Transverse colon (tissue), 4 donors: ENCODE measurements around the gene EIF4E1B. TPM values are rescaled to one million over a fixed set of nuclear protein-coding genes. Genes with fewer than 3 reads are reported as not detected.

Experiments used
- DNase-seq: peaks from one replicate; pipeline ENCODE4 v3.0.0-alpha.2; 2019
- H3K27ac ChIP-seq, 4 donors: fragments of 200-600 bp; sonication (generic); 2 replicates each; pipeline ENCODE4 v1.5.1; 2016 to 2018; ENCODE audit warnings: inconsistent platforms in 4 of 4
- H3K27me3 ChIP-seq: fragments of 200-600 bp; sonication (generic); 2 replicates; pipeline ENCODE4 v1.5.1; 2017; ENCODE audit warnings: inconsistent platforms
- H3K36me3 ChIP-seq, 4 donors: fragments of 200-600 bp; sonication (generic); 2 replicates each; pipeline ENCODE4 v1.5.1; 2017 to 2019; ENCODE audit warnings: inconsistent platforms in 4 of 4
- H3K4me1 ChIP-seq, 4 donors: fragments of 200-600 bp; sonication (generic); 2 replicates each; pipeline ENCODE4 v1.5.1; 2017 to 2020; ENCODE audit warnings: inconsistent platforms in 4 of 4
- H3K4me3 ChIP-seq, 4 donors: fragments of 200-600 bp; sonication (generic); 1 replicate in 1 of 4; 2 replicates in 3 of 4; pipeline versions ENCODE4 v1.5.1 to v1.6.1; 2017 to 2019; ENCODE audit warnings: inconsistent platforms in 4 of 4
- H3K9me3 ChIP-seq, 2 donors: fragments of 200-600 bp; sonication (generic); 2 replicates each; pipeline ENCODE4 v1.5.1; 2017 to 2019; ENCODE audit warnings: inconsistent platforms in 2 of 2
- EP300 ChIP-seq: sonication (generic); formaldehyde crosslinking; IDR thresholded peaks from one replicate; pipeline ENCODE4 v1.6.1; 2017; ENCODE audit warnings: antibody characterized with exemption, low read depth
- POLR2A ChIP-seq: fragments of 450-650 bp; IDR thresholded peaks from one replicate; pipeline ENCODE4 v1.6.1; 2016; ENCODE audit warnings: antibody characterized with exemption, mild to moderate bottlenecking, moderate library complexity
- POLR2AphosphoS5 ChIP-seq, 3 donors: sonication (generic); formaldehyde crosslinking; IDR thresholded peaks; one replicate each; pipeline ENCODE4 v1.6.1; 2016; ENCODE audit warnings: antibody characterized with exemption in 3 of 3
- WGBS, 2 donors: methylation state at CpG; one replicate each; pipeline ENCODE4 v1.1.5; 2018; ENCODE audit warnings: low coverage in 1 of 2; 5-methylcytosine and 5-hydroxymethylcytosine counted together
- in situ Hi-C, 4 donors: fragments of 200-750 bp; cut with MboI; loops; one replicate each; pipeline versions ENCODE4 v1.15.0 to v1.15.1; 2017; ENCODE audit warnings: low sequenced_read_pairs in 3 of 4, low pct_ligation_motif_present in 1 of 4, low pct_unique_long_range_greater_than_20kb in 1 of 4
- intact Hi-C: fragments of 100-400 bp; cut with DNase I; formaldehyde crosslinking; loops from one replicate; pipeline ENCODE4 v1.15.1; 2023; ENCODE audit warnings: low total_unique reads
- total RNA-seq, 4 donors: library from RNA; depleted of rRNA; stranded (reverse); fragments of >200 nt; gene quantifications; one replicate each; pipeline ENCODE4 v1.1.0, GENCODE V29; 2016
- TF ChIP-seq, protein P1 (sequence below), 5 experiments: fragments of 200-600 bp in 3 of 5; fragments of 450-650 bp in 2 of 5; sonication (generic) in 3 of 5; IDR thresholded peaks; 1 replicate in 2 of 5; 2 replicates in 3 of 5; pipeline ENCODE4 v1.5.1; 2016 to 2017; ENCODE audit warnings: antibody characterized with exemption in 5 of 5, inconsistent platforms in 3 of 5, mild to moderate bottlenecking in 2 of 5, moderate library complexity in 1 of 5

EIF4E1B gene
- total RNA-seq, 4 donors from 2014 or later, result not detected

DNA sequence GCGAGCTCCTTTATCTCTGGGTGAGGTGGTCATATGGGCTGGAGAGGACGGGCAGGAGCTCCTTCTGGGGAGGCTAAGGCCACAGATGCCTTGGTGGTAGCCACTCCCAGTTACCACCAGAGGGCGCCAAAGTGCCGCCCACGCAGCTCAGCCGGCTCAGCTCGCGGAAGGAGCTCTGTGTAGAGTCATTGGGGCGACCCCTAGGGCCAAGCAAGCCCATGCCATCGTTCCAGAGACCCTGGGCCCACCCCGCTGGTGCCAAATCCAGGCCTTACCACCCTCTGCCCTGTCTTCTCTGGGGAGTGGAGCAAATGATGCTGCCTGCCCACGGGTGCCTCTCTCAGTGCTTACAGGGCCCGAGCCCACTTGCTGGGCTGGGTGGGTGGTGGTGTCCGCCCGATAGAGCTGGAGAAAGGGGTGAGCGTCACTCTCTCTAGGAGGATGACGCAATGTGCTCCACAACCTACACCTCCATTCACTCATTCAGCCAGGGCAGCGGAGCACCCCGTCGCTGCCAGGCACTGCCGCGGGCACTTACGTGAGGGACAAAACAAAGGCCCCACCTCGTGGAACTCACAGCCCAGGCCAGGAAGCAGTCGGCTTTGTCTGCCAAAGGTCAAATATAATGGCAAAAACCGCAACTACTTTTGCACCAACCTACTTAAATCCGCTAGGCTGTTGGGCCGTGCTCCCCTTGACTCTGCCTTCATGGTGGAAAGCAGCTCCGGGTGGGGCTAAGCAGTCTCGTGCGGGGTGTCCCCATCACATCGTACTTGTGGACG, 30.6 kb downstream of the EIF4E1B start:
- Histone ChIP-seq H3K4me3 (no peak overlapping the region), H3K9me3 (no peaks in the 10 kb centered on the region), H3K36me3 (no peaks in the 10 kb centered on the region), H3K27ac (no peak overlapping the region), H3K27me3 (peaks cover 10% of the 10 kb centered on the region), H3K4me1 (peaks cover 0 to 17% (median 12%) of the 10 kb centered on the region in 4 donors)
- peak; percentile 74 for DNase-seq
- WGBS, 2 donors, result 59 to 70% methylated on average over 4 to 29 of the region's 33 CpGs
- TF ChIP-seq, protein P1, sequence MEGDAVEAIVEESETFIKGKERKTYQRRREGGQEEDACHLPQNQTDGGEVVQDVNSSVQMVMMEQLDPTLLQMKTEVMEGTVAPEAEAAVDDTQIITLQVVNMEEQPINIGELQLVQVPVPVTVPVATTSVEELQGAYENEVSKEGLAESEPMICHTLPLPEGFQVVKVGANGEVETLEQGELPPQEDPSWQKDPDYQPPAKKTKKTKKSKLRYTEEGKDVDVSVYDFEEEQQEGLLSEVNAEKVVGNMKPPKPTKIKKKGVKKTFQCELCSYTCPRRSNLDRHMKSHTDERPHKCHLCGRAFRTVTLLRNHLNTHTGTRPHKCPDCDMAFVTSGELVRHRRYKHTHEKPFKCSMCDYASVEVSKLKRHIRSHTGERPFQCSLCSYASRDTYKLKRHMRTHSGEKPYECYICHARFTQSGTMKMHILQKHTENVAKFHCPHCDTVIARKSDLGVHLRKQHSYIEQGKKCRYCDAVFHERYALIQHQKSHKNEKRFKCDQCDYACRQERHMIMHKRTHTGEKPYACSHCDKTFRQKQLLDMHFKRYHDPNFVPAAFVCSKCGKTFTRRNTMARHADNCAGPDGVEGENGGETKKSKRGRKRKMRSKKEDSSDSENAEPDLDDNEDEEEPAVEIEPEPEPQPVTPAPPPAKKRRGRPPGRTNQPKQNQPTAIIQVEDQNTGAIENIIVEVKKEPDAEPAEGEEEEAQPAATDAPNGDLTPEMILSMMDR (IDR thresholded peaks at IDR 0.05), result peak; percentile 86 to 99 (median 97)
- TF ChIP-seq EP300, result no peak
- no peak for TF ChIP-seq POLR2AphosphoS5 (IDR thresholded peaks at IDR 0.05)
- no peak for TF ChIP-seq POLR2A
- intact Hi-C loops, result no loop called here
- in situ Hi-C loops, result loop anchor here (10.0 to 25.0 kb wide), 3 partner anchors 251 to 304 kb away; no protein-coding TSS in a partner anchor

DNA sequence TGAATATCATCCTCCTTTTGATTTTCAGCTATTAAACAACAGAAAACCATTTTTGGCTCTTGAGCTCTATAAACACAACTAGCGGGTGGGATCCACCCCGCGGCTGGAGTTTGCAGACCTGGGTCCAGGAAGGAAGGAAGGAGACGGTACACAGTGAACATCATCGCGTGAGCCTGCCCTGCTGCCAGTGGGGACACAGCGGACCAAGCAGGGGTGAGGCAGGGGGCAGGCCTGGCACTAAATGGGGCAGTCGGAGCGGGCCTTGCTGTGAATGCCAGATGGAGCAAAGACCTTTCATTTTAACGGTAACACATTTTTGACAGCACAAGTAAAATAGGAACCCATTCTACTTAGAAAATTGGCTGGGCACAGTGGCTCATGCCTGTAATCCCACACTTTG, 31.2 kb downstream of the EIF4E1B start:
- Histone ChIP-seq H3K27me3 (peaks cover 10% of the 10 kb centered on the region), H3K27ac (no peak overlapping the region), H3K4me3 (no peak overlapping the region), H3K36me3 (no peaks in the 10 kb centered on the region), H3K9me3 (no peaks in the 10 kb centered on the region), H3K4me1 (peaks cover 0 to 17% (median 12%) of the 10 kb centered on the region in 4 donors)
- 75 to 78% methylated on average over 7 to 10 of the region's 10 CpGs for WGBS, 2 donors
- no peak for TF ChIP-seq POLR2A
- no peak for TF ChIP-seq POLR2AphosphoS5 (IDR thresholded peaks at IDR 0.05)
- TF ChIP-seq EP300, result no peak
- TF ChIP-seq, protein P1 (IDR thresholded peaks at IDR 0.05), result no peak
- DNase-seq, result no peak
- in situ Hi-C loops (loop anchor here (10.0 to 25.0 kb wide), 3 partner anchors 251 to 303 kb away; no protein-coding TSS in a partner anchor), intact Hi-C loops (no loop called here)

DNA sequence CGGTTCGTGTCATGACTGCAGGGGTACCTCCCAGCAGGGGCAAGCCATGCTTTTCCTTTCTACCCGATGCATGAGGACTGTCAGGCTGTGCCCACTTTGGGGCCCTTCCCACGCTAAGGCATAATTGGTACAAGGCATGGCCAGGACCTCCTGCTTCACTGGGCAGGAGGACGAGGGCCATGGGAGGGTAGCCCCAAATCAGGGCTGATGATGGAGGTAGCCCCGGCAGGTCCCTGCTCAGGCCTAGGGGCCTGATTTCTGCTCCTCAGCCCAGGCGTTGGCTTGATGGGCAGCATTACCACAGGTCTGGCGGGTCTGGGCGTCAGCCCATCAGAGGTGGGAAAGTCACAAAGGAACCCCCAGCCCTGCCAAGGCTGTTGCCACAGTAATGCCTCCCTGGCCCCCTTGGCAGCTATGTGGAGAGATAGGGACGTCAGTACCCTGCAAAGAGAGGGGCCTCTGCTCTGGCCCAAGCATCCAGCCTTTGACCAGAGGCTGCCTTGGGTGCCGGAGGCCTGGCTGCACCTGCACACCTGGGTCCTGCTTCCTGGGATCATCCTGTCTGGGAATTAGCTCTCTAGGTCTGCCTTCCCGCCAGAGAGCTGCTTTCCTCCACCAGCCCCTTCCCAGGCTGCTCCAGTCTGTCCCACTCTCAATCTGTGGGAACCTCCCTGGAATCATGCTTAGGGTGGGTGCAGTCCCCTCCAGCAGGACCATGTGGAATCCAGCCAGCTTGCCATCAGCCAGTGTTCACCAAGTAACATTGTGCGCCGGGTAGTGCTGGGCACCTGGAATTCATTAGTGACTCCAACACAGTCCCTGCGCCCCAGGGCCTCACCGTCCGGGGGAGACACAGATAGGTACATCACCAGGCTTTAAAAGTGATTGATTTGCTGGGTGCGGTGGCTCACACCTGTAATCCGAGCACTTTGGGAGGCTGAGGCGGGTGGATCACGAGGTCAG, 32.2 kb downstream of the EIF4E1B start:
- Histone ChIP-seq H3K27ac (no peak overlapping the region), H3K9me3 (no peaks in the 10 kb centered on the region), H3K4me3 (no peak overlapping the region), H3K4me1 (peaks cover 0 to 17% (median 12%) of the 10 kb centered on the region in 4 donors), H3K27me3 (peaks cover 10% of the 10 kb centered on the region), H3K36me3 (no peaks in the 10 kb centered on the region)
- in situ Hi-C loops, result loop anchor here (10.0 to 25.0 kb wide), 3 partner anchors 250 to 302 kb away; no protein-coding TSS in a partner anchor
- 80 to 85% methylated on average over 3 to 19 of the region's 21 CpGs for WGBS, 2 donors
- TF ChIP-seq EP300 (no peak), POLR2AphosphoS5 (IDR thresholded peaks at IDR 0.05) (no peak), POLR2A (no peak)
- TF ChIP-seq, protein P1 (IDR thresholded peaks at IDR 0.05), result no peak
- intact Hi-C loops, result no loop called here
- no peak for DNase-seq

DNA sequence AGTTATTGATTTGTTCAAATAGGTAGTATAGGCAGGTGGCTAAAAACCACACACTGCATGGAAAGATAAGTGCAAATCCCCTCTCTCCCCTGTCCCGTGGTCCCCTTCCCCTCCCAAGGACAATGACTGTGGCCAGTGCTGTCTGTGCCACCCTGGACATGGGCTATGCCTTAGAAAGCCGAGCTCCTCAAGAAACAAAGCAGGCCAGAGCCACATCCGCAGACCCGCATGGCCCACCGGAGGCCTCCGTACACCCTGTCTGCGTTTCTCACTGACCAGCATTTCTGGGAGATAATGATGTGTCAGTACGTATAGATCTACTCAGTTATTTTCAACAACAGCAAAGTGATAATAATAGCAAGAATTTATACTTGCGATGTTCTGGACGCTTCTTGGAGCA, 33.1 kb downstream of the EIF4E1B start:
- Histone ChIP-seq H3K4me3 (no peak overlapping the region), H3K9me3 (no peaks in the 10 kb centered on the region), H3K4me1 (peaks cover 0 to 12% (median 7%) of the 10 kb centered on the region in 4 donors), H3K36me3 (no peaks in the 10 kb centered on the region), H3K27ac (no peak overlapping the region), H3K27me3 (peaks cover 16% of the 10 kb centered on the region)
- intact Hi-C loops (no loop called here), in situ Hi-C loops (loop anchor here (10.0 to 25.0 kb wide), 3 partner anchors 249 to 301 kb away; no protein-coding TSS in a partner anchor)
- WGBS, 2 donors, result 83% methylated on average over 10 of the region's 10 CpGs; no CpG with 5 or more reads in 1 of the 2 donors
- no peak for TF ChIP-seq POLR2AphosphoS5 (IDR thresholded peaks at IDR 0.05)
- no peak for TF ChIP-seq EP300
- TF ChIP-seq, protein P1 (IDR thresholded peaks at IDR 0.05), result no peak
- TF ChIP-seq POLR2A, result no peak
- no peak for DNase-seq
